PC-3 (cell line): Measurements from ENCODE around the gene DRAM2. TPM values are rescaled to one million over a fixed set of nuclear protein-coding genes. Genes with fewer than 3 reads are reported as not detected.

Experiments used
- ATAC-seq: fragments of 200-7000 bp; cut with Tn5 transposase; 2 replicates; pipeline ENCODE4 v1.9.1; 2020; ENCODE audit warnings: mild to moderate bottlenecking, moderate library complexity
- BruUV-seq: library from RNA; stranded (reverse); fragments of 400-500 nt; replicated peaks from 2 replicates; lab custom pipeline; 2021; lab: Mats Ljungman, UMichigan
- CTCF ChIA-PET: fragments of 300-600 bp; sonication (Branson Sonifier 250); formaldehyde crosslinking; loops from one replicate; lab custom pipeline; 2022; ENCODE audit warnings: antibody characterized with exemption; lab: Charles Lee
- POLR2A ChIA-PET: fragments of 300-600 bp; sonication (Branson Sonifier 250); formaldehyde crosslinking; loops from one replicate; lab custom pipeline; 2022; ENCODE audit warnings: antibody characterized with exemption; ENCODE audit not compliant: unreplicated experiment; lab: Charles Lee
- DNase-seq: peaks from one replicate; pipeline ENCODE4 v3.0.0-alpha.2; 2015
- H2AFZ ChIP-seq: fragments of 300-600 bp; sonication (generic); 2 replicates; pipeline ENCODE4 v1.6.0; 2016; ENCODE audit warnings: antibody characterized with exemption, low read length
- H3F3A ChIP-seq: fragments of 300-600 bp; sonication (generic); one replicate; pipeline ENCODE4 v1.6.0; 2017; ENCODE audit warnings: antibody characterized with exemption, low read length, control low read depth, mild to moderate bottlenecking; ENCODE audit not compliant: unreplicated experiment
- H3K27ac ChIP-seq: fragments of 300-600 bp; sonication (generic); 2 replicates; pipeline ENCODE4 v1.5.1; 2016; ENCODE audit warnings: mild to moderate bottlenecking, low read length
- H3K27me3 ChIP-seq: fragments of 300-600 bp; sonication (generic); 2 replicates; pipeline ENCODE4 v1.6.1; 2016; ENCODE audit warnings: low read length, mixed read lengths
- H3K36me3 ChIP-seq: fragments of 300-600 bp; sonication (generic); 2 replicates; pipeline ENCODE4 v1.6.1; 2016; ENCODE audit warnings: low read depth, mixed run types, low read length, mixed read lengths
- H3K4me1 ChIP-seq: fragments of 300-600 bp; sonication (generic); 2 replicates; pipeline ENCODE4 v1.5.1; 2016; ENCODE audit warnings: low read length; ENCODE audit not compliant: insufficient read depth
- H3K4me2 ChIP-seq: fragments of 300-600 bp; sonication (generic); 2 replicates; pipeline ENCODE4 v1.6.0; 2016; ENCODE audit warnings: low read length
- H3K4me3 ChIP-seq: fragments of 300-600 bp; sonication (generic); 2 replicates; pipeline ENCODE4 v1.5.1; 2016; ENCODE audit warnings: mild to moderate bottlenecking, low read length, mixed read lengths
- H3K79me2 ChIP-seq: fragments of 300-600 bp; sonication (generic); 2 replicates; pipeline ENCODE4 v1.6.1; 2017; ENCODE audit warnings: low read length, mixed read lengths
- H3K9ac ChIP-seq: fragments of 300-600 bp; sonication (generic); 2 replicates; pipeline ENCODE4 v1.6.0; 2016; ENCODE audit warnings: mild to moderate bottlenecking, low read length
- H3K9me2 ChIP-seq: fragments of 300-600 bp; sonication (generic); replicated peaks from 2 replicates; pipeline ENCODE4 v1.6.1; 2016; ENCODE audit warnings: mixed run types, low read length, mixed read lengths
- H3K9me3 ChIP-seq: fragments of 300-600 bp; sonication (generic); 2 replicates; pipeline ENCODE4 v1.6.1; 2016; ENCODE audit warnings: low read length, mixed read lengths
- H4K20me1 ChIP-seq: fragments of 300-600 bp; sonication (generic); 2 replicates; pipeline ENCODE4 v1.6.1; 2016; ENCODE audit warnings: low read length, mixed read lengths
- CTCF ChIP-seq: fragments of 300-600 bp; sonication (generic); conservative IDR thresholded peaks from 2 replicates; pipeline ENCODE4 v1.5.1; 2017; ENCODE audit warnings: antibody characterized with exemption, low read depth, mild to moderate bottlenecking, low read length
- EZH2 ChIP-seq: fragments of 300-600 bp; sonication (generic); IDR thresholded peaks from one replicate; pipeline ENCODE4 v1.6.1; 2017; ENCODE audit warnings: antibody characterized with exemption, mild to moderate bottlenecking, low read length; ENCODE audit not compliant: unreplicated experiment
- EZH2phosphoT487 ChIP-seq: fragments of 300-600 bp; sonication (generic); IDR thresholded peaks from 2 replicates; pipeline ENCODE4 v1.6.1; 2018; ENCODE audit warnings: mild to moderate bottlenecking, antibody characterized with exemption, low read length, borderline replicate concordance
- intact Hi-C: fragments of 100-400 bp; cut with micrococcal nuclease; formaldehyde crosslinking; loops from 2 replicates; pipeline ENCODE4 v1.9.0; 2023
- total RNA-seq: library from RNA; depleted of rRNA; stranded (reverse); fragments of >200 nt; gene quantifications from 2 replicates; pipeline ENCODE4 v1.2.3, GENCODE V29; 2014

The DRAM2 gene
- total RNA-seq, 1 experiment from 2014 or later = 30.0 TPM

GRCh38 chr1:111154021-111154999 lies 14.4 kb upstream of the DRAM2 start:
- no peak overlapping the region for H3K27ac ChIP-seq
- intact Hi-C loops = no loop called here
- H3K9me2 ChIP-seq = no peaks in the 10 kb centered on the region
- H4K20me1 ChIP-seq = no peaks in the 10 kb centered on the region
- no peak overlapping the region for H3K4me3 ChIP-seq
- no peak for TF ChIP-seq CTCF
- no peak for TF ChIP-seq EZH2
- TF ChIP-seq EZH2phosphoT487 = no peak
- H3K4me2 ChIP-seq = no peak overlapping the region
- POLR2A ChIA-PET = no interaction called here
- CTCF ChIA-PET = no interaction called here
- no peak overlapping the region for H3K9ac ChIP-seq
- BruUV-seq = no TSS peak
- no peaks in the 10 kb centered on the region for H3K27me3 ChIP-seq
- H3K79me2 ChIP-seq = peaks cover 59% of the 10 kb centered on the region
- H3F3A ChIP-seq = no peaks in the 10 kb centered on the region
- peaks cover 39% of the 10 kb centered on the region for H3K36me3 ChIP-seq
- no peaks in the 10 kb centered on the region for H3K4me1 ChIP-seq
- no peak overlapping the region for H2AFZ ChIP-seq
- H3K9me3 ChIP-seq = no peaks in the 10 kb centered on the region
- ATAC-seq (no peak), DNase-seq (no peak)

GRCh38 chr1:111151838-111152237 lies 11.9 kb upstream of the DRAM2 start:
- no peak overlapping the region for H3K4me3 ChIP-seq
- ChIA-PET CTCF (no interaction called here), POLR2A (no interaction called here)
- H3K36me3 ChIP-seq = peaks cover 51% of the 10 kb centered on the region
- H3K4me1 ChIP-seq = no peaks in the 10 kb centered on the region
- H4K20me1 ChIP-seq = no peaks in the 10 kb centered on the region
- H3K9me2 ChIP-seq = no peaks in the 10 kb centered on the region
- no peak overlapping the region for H3K4me2 ChIP-seq
- no peak overlapping the region for H3K9ac ChIP-seq
- intact Hi-C loops = no loop called here
- ATAC-seq (no peak), DNase-seq (no peak)
- peaks cover 56% of the 10 kb centered on the region for H3K79me2 ChIP-seq
- H3F3A ChIP-seq = no peaks in the 10 kb centered on the region
- no peaks in the 10 kb centered on the region for H3K27me3 ChIP-seq
- H3K27ac ChIP-seq = no peak overlapping the region
- no peaks in the 10 kb centered on the region for H3K9me3 ChIP-seq
- TF ChIP-seq EZH2phosphoT487 (no peak), CTCF (no peak), EZH2 (no peak)
- no TSS peak for BruUV-seq
- H2AFZ ChIP-seq = no peak overlapping the region

GRCh38 chr1:111148376-111148881 lies 8.5 kb upstream of the DRAM2 start:
- no peaks in the 10 kb centered on the region for H3K9me3 ChIP-seq
- no peaks in the 10 kb centered on the region for H3K9me2 ChIP-seq
- CTCF ChIA-PET = no interaction called here
- no peak overlapping the region for H3K4me3 ChIP-seq
- H3K4me1 ChIP-seq = no peaks in the 10 kb centered on the region
- H3K4me2 ChIP-seq = no peak overlapping the region
- H2AFZ ChIP-seq = no peak overlapping the region
- H3K9ac ChIP-seq = no peak overlapping the region
- intact Hi-C loops = no loop called here
- no peak overlapping the region for H3K27ac ChIP-seq
- POLR2A ChIA-PET = no interaction called here
- peaks cover 60% of the 10 kb centered on the region for H3K79me2 ChIP-seq
- BruUV-seq = no TSS peak
- no peak for TF ChIP-seq CTCF
- no peak for TF ChIP-seq EZH2
- no peak for TF ChIP-seq EZH2phosphoT487
- no peak for ATAC-seq
- peaks cover 43% of the 10 kb centered on the region for H3K36me3 ChIP-seq
- DNase-seq = no peak
- no peaks in the 10 kb centered on the region for H3F3A ChIP-seq
- no peaks in the 10 kb centered on the region for H4K20me1 ChIP-seq
- no peaks in the 10 kb centered on the region for H3K27me3 ChIP-seq
